K562 (cell line): ENCODE data around the gene ZNF512B. TPM values are rescaled to one million over a fixed set of nuclear protein-coding genes. Genes with fewer than 3 reads are reported as not detected.

Source experiments
- ATAC-seq: fragments of 200-7000 bp; cut with Tn5 transposase; 3 replicates; pipeline ENCODE4 v1.9.1; 2020; ENCODE audit warnings: moderate library complexity
- BruUV-seq: library from RNA; stranded (reverse); fragments of 400-500 nt; replicated peaks from 2 replicates; lab custom pipeline; 2021; lab: Mats Ljungman, UMichigan
- CTCF ChIA-PET: fragments of 300-600 bp; formaldehyde crosslinking; extraction: SDS; loops from one replicate; lab custom pipeline; 2021; ENCODE audit warnings: low intra/inter-chr PET ratio; lab: Yijun Ruan, JAX
- POLR2A ChIA-PET: fragments of 300-600, 350-650 bp; sonication (Branson Sonifier 250); formaldehyde crosslinking; extraction: SDS; loops from one replicate; lab custom pipeline; 2021; ENCODE audit warnings: antibody characterized with exemption, inconsistent platforms; lab: Yijun Ruan, JAX
- DNase-seq, 4 experiments: peaks; one replicate each; pipeline versions ENCODE4 v3.0.0 to v3.0.0-alpha.2; 2011 to 2018; ENCODE audit warnings: low spot score in 3 of 4, mixed read lengths in 3 of 4; ENCODE audit errors: extremely low read depth in 1 of 4
- FAIRE-seq: peaks from 2 replicates; lab custom pipeline; 2011; peaks lifted over from hg19 to GRCh38; lab: Jason Lieb, UNC
- H2AFZ ChIP-seq: 2 replicates; pipeline ENCODE4 v1.6.0; 2011; ENCODE audit warnings: low read depth, low read length, control low read depth, inconsistent platforms
- H3K27ac ChIP-seq: fragments of 200-600 bp; 3 replicates; pipeline ENCODE4 v1.8.0; 2011; ENCODE audit warnings: low read depth, mild to moderate bottlenecking, control low read depth, inconsistent platforms, low read length, moderate library complexity, mixed read lengths; ENCODE audit errors: extremely low read depth
- H3K27me3 ChIP-seq, 2 experiments: fragments of 300-600 bp in 1 of 2; 2 replicates in 1 of 2; 3 replicates in 1 of 2; pipeline versions ENCODE4 v1.6.0 to v1.8.0; 2011; ENCODE audit warnings: inconsistent platforms in 2 of 2, low read length in 2 of 2, mild to moderate bottlenecking in 1 of 2, mixed read lengths in 1 of 2, moderate library complexity in 1 of 2; ENCODE audit not compliant: control insufficient read depth in 2 of 2, insufficient read depth in 2 of 2
- H3K36me3 ChIP-seq: fragments of 300-600 bp; 3 replicates; pipeline ENCODE4 v1.8.0; 2011; ENCODE audit warnings: mild to moderate bottlenecking, low read length, inconsistent platforms; ENCODE audit not compliant: control insufficient read depth, insufficient read depth
- H3K4me1 ChIP-seq, 2 experiments: fragments of 200-600 bp in 1 of 2; replicated peaks in 1 of 2; 2 replicates in 1 of 2; 3 replicates in 1 of 2; pipeline versions ENCODE4 v1.5.1 to v1.8.0; 2011; ENCODE audit warnings: inconsistent platforms in 2 of 2, low read length in 2 of 2, mild to moderate bottlenecking in 1 of 2, mixed read lengths in 1 of 2, moderate library complexity in 1 of 2; ENCODE audit not compliant: control insufficient read depth in 2 of 2, insufficient read depth in 2 of 2
- H3K4me2 ChIP-seq: 2 replicates; pipeline ENCODE4 v1.6.1; 2011; ENCODE audit warnings: low read length, control low read depth, inconsistent platforms, mixed read lengths; ENCODE audit not compliant: insufficient read depth
- H3K4me3 ChIP-seq: fragments of 200-600 bp; sonication (generic), shearing (Covaris generic); 2 replicates; pipeline ENCODE4 v1.5.1; 2016; ENCODE audit warnings: control low read depth, inconsistent platforms
- H3K79me2 ChIP-seq: fragments of 200-600 bp; 3 replicates; pipeline ENCODE4 v1.8.0; 2011; ENCODE audit warnings: low read length, inconsistent platforms; ENCODE audit not compliant: control insufficient read depth, insufficient read depth
- H3K9ac ChIP-seq, 2 experiments: 2 replicates each; pipeline versions ENCODE4 v1.6.0 to v1.6.1; 2011; ENCODE audit warnings: low read depth in 2 of 2, low read length in 2 of 2, control low read depth in 1 of 2, inconsistent platforms in 1 of 2, mild to moderate bottlenecking in 1 of 2, mixed read lengths in 1 of 2; ENCODE audit not compliant: insufficient read depth in 1 of 2
- H3K9me1 ChIP-seq: one replicate; pipeline ENCODE4 v1.6.0; 2011; ENCODE audit warnings: inconsistent platforms, mild to moderate bottlenecking, low read length, moderate library complexity; ENCODE audit not compliant: control insufficient read depth, insufficient read depth
- H3K9me3 ChIP-seq: replicated peaks from 2 replicates; pipeline ENCODE4 v1.5.1; 2011; ENCODE audit warnings: low read depth, low read length, inconsistent platforms; ENCODE audit not compliant: control insufficient read depth, insufficient read depth
- H4K20me1 ChIP-seq: replicated peaks from 2 replicates; pipeline ENCODE4 v1.6.1; 2011; ENCODE audit warnings: low read length, inconsistent platforms, mixed read lengths; ENCODE audit not compliant: control insufficient read depth, insufficient read depth
- EGR1 ChIP-seq: fragments of 450-650 bp; conservative IDR thresholded peaks from 2 replicates; pipeline ENCODE4 v1.6.1; 2017; ENCODE audit warnings: mild to moderate bottlenecking
- ELK3 ChIP-seq: fragments of 450-650 bp; formaldehyde crosslinking; IDR thresholded peaks from 2 replicates; pipeline ENCODE4 v1.4.0; 2020; ENCODE audit warnings: mild to moderate bottlenecking
- ESRRB ChIP-seq: fragments of 250-450 bp; sonication (Bioruptor Pico); IDR thresholded peaks from 2 replicates; pipeline ENCODE4 v1.5.0; 2020; ENCODE audit warnings: mild to moderate bottlenecking, moderate library complexity, borderline replicate concordance
- FOXJ2 ChIP-seq: fragments of 200-800 bp; sonication (Bioruptor generic); IDR thresholded peaks from 2 replicates; pipeline ENCODE4 v1.6.1; 2016; ENCODE audit warnings: missing genetic modification characterization, missing compliant biosample characterization
- ILF3 ChIP-seq: fragments of 450-650 bp; IDR thresholded peaks from 2 replicates; pipeline ENCODE4 v1.6.1; 2018; ENCODE audit warnings: antibody characterized with exemption, mild to moderate bottlenecking, moderate library complexity, borderline replicate concordance
- NR0B1 ChIP-seq: fragments of 450-650 bp; IDR thresholded peaks from one replicate; pipeline ENCODE4 v1.6.1; 2018; ENCODE audit warnings: mild to moderate bottlenecking, moderate library complexity; ENCODE audit not compliant: partially characterized antibody
- RFX5 ChIP-seq: IDR thresholded peaks from 2 replicates; pipeline ENCODE4 v1.6.1; 2011; ENCODE audit warnings: low read depth, mild to moderate bottlenecking, improper control_type of control experiment, low read length
- SOX6 ChIP-seq: fragments of 450-650 bp; IDR thresholded peaks from 2 replicates; pipeline ENCODE4 v1.6.1; 2014; ENCODE audit warnings: mild to moderate bottlenecking
- ZBTB2 ChIP-seq: fragments of 450-650 bp; IDR thresholded peaks from 2 replicates; pipeline ENCODE4 v1.6.1; 2016; ENCODE audit warnings: antibody characterized with exemption
- ZNF551 ChIP-seq: fragments of 250-450 bp; sonication (Bioruptor Pico); IDR thresholded peaks from 2 replicates; pipeline ENCODE4 v1.5.0; 2021; ENCODE audit warnings: mild to moderate bottlenecking, moderate library complexity
- WGBS: fragments of 100-300 bp; shearing (Covaris generic); methylation state at CpG from one replicate; pipeline ENCODE4 v1.1.6; 2016; ENCODE audit warnings: low coverage, mixed read lengths; ENCODE audit not compliant: insufficient coverage; ENCODE audit errors: missing lambda C conversion rate; 5-methylcytosine and 5-hydroxymethylcytosine counted together
- in situ Hi-C: fragments of 300-500 bp; cut with MboI; formaldehyde crosslinking; loops from 4 replicates; pipeline ENCODE4 v1.15.0; 2018; ENCODE audit warnings: inconsistent platforms, mixed read lengths
- intact Hi-C: fragments of 100-400 bp; cut with micrococcal nuclease; formaldehyde crosslinking; loops from 2 replicates; pipeline ENCODE4 v1.14.2; 2022
- polyA plus RNA-seq, 8 experiments: library from polyadenylated mRNA; depleted of rRNA in 4 of 8; stranded (reverse) in 5 of 8; unstranded in 3 of 8; fragments of >200 nt; fragmentation: Nextera tagmentation in 2 of 8; fragmentation: Illumina TruSeq in 1 of 8; extraction: Ambion mirVana in 2 of 8; extraction: Trizol in 1 of 8; gene quantifications; 2 replicates each; pipeline versions ENCODE4 v1.2.1 to v1.2.3, GENCODE V29; 2011 to 2014; ENCODE audit warnings: inconsistent platforms in 1 of 8, missing spikeins in 1 of 8
- total RNA-seq, 7 experiments: library from RNA; depleted of rRNA in 6 of 7; stranded (reverse); fragments of >200 nt in 6 of 7; fragmentation: Illumina TruSeq in 2 of 7; extraction: Trizol in 2 of 7; gene quantifications; 2 replicates each; pipeline versions ENCODE4 v1.2.1 to v1.2.3, GENCODE V29; 2011 to 2021; ENCODE audit warnings: low replicate concordance in 1 of 7
- TF ChIP-seq, protein P1 (sequence below): fragments of 250-450 bp; sonication (Bioruptor Pico); IDR thresholded peaks from 2 replicates; pipeline ENCODE4 v1.8.0; 2021; ENCODE audit warnings: moderate library complexity, mild to moderate bottlenecking, inconsistent platforms

The ZNF512B gene
- total and polyA plus RNA-seq, 9 of the 15 experiments (the other 6 are each of a cell fraction or from before 2014, with no cell fraction given) = 0.01 to 27.8 (median 8.2) TPM

DNA sequence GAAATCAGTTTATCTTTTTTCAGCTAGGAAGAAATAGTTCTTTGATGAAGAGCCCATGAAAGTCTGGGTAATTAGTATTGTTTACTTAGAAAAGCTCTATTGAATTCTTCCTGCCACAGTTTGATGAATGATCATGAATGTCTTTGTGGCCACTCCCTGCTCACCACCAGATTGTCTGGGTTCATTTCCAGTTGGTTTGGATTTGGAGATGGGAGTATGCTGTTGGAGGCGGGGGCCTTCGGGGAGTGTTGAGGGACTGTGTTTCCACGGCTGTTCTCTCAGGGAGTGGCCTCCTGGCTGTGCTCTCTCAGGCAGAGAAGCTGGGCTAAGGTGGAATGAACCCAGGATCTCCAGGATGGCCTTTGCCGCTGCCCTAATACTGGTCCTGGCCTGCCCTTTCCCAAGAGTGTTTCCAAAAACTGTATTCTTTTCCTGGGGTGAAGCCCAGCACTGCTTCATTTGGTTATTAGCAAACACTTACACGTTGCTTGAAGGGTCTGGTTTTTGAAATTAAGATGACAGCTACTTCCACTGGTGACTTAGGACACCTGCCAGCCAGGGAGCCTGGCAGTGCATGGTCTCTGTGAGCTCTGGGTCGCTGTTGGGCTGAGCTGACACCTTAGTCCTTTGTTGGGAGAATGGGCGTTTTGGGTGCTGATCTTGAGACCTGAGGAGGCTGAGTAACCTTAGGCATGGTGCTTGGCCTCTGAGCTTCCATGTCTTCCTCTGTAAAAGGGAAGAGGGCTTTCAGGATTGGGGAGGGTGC, 34.4 kb upstream of the ZNF512B start:
- Histone ChIP-seq H3K4me2 (no peak overlapping the region), H3K27me3 (no peaks in the 10 kb centered on the region), H3K4me3 (no peak overlapping the region), H2AFZ (no peak overlapping the region), H3K9me1 (no peaks in the 10 kb centered on the region), H3K79me2 (peaks cover 3% of the 10 kb centered on the region; the same call in 1 of the 3 replicates), H3K9ac (no peak overlapping the region), H3K36me3 (peaks cover 78% of the 10 kb centered on the region), H4K20me1 (no peaks in the 10 kb centered on the region)
- FAIRE-seq = no peak
- 91% methylated on average over 7 of the region's 7 CpGs for WGBS
- POLR2A ChIA-PET = interaction anchor here (0.6 to 1.3 kb wide), 2 partner anchors 14 to 33 kb away, joined by 3 read pairs; no protein-coding TSS in a partner anchor
- in situ Hi-C loops = no loop called here
- CTCF ChIA-PET = no interaction called here
- intact Hi-C loops = no loop called here
- BruUV-seq = no TSS peak
- TF ChIP-seq ZNF551 (CRISPR knock-in tag) = no peak
- TF ChIP-seq, protein P1, sequence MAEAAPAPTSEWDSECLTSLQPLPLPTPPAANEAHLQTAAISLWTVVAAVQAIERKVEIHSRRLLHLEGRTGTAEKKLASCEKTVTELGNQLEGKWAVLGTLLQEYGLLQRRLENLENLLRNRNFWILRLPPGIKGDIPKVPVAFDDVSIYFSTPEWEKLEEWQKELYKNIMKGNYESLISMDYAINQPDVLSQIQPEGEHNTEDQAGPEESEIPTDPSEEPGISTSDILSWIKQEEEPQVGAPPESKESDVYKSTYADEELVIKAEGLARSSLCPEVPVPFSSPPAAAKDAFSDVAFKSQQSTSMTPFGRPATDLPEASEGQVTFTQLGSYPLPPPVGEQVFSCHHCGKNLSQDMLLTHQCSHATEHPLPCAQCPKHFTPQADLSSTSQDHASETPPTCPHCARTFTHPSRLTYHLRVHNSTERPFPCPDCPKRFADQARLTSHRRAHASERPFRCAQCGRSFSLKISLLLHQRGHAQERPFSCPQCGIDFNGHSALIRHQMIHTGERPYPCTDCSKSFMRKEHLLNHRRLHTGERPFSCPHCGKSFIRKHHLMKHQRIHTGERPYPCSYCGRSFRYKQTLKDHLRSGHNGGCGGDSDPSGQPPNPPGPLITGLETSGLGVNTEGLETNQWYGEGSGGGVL (CRISPR knock-in tag) = no peak
- TF ChIP-seq ESRRB (CRISPR knock-in tag) = no peak
- TF ChIP-seq ZBTB2 = no peak
- TF ChIP-seq RFX5 = no peak
- no peak for TF ChIP-seq FOXJ2 (tag)
- no peak for TF ChIP-seq ILF3
- TF ChIP-seq NR0B1 = no peak
- TF ChIP-seq SOX6 = no peak
- no peak for TF ChIP-seq EGR1
- TF ChIP-seq ELK3 (CRISPR knock-in tag) = no peak
- TF ChIP-seq, all 486 proteins: peak for 0
- ATAC-seq = no peak
- no peak for DNase-seq
- H3K9me3 ChIP-seq = peaks cover 6% of the 10 kb centered on the region
- no peak overlapping the region for H3K27ac ChIP-seq
- no peaks in the 10 kb centered on the region for H3K4me1 ChIP-seq
